Measurements from ENCODE around the gene PPIL6. TPM values are rescaled to one million over a fixed set of nuclear protein-coding genes. Genes with fewer than 3 reads are reported as not detected.

The PPIL6 gene
- total RNA-seq, 2 donors from 2014 or later = 4.2 to 6.0 TPM

DNA sequence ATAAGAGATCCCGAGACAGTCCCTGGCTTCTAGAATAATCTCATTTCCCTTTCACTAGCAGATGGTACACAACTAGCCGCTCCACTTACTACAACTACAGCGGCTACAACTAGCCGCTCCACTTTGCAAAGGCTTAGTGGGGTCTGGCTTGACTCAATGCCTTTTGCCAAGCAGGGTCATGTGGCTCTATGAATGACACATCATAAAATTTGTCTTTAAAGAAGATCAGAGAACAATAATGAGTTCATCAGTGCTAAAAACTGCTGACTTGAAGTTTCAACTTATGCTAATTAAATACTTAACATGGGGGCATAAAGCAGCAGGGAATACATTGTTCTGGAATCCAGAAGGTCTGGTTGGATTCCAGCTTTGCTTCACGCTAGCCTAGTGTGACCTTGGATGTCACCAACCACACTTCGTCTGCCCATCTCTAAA, 17.2 kb upstream of the PPIL6 start:
- no peak overlapping the region for H3K27ac ChIP-seq
- intact Hi-C loops (cut with DNase I) = no loop called here
- no peaks in the 10 kb centered on the region for H3K27me3 ChIP-seq (replicated peaks; ENCODE audit: insufficient read depth)
- TF ChIP-seq POLR2A (IDR thresholded peaks at IDR 0.05) (no peak), POLR2AphosphoS5 (IDR thresholded peaks at IDR 0.05) (no peak)
- TF ChIP-seq, protein P1, sequence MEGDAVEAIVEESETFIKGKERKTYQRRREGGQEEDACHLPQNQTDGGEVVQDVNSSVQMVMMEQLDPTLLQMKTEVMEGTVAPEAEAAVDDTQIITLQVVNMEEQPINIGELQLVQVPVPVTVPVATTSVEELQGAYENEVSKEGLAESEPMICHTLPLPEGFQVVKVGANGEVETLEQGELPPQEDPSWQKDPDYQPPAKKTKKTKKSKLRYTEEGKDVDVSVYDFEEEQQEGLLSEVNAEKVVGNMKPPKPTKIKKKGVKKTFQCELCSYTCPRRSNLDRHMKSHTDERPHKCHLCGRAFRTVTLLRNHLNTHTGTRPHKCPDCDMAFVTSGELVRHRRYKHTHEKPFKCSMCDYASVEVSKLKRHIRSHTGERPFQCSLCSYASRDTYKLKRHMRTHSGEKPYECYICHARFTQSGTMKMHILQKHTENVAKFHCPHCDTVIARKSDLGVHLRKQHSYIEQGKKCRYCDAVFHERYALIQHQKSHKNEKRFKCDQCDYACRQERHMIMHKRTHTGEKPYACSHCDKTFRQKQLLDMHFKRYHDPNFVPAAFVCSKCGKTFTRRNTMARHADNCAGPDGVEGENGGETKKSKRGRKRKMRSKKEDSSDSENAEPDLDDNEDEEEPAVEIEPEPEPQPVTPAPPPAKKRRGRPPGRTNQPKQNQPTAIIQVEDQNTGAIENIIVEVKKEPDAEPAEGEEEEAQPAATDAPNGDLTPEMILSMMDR (IDR thresholded peaks at IDR 0.05) = no peak
- no peak overlapping the region for H3K4me3 ChIP-seq
- DNase-seq (ENCODE audit: low spot score) = no peak
- WGBS = 81% methylated on average over 6 of the region's 6 CpGs
- H3K36me3 ChIP-seq = no peaks in the 10 kb centered on the region
- H3K9me3 ChIP-seq = no peaks in the 10 kb centered on the region
- H3K4me1 ChIP-seq (replicated peaks) = no peaks in the 10 kb centered on the region

DNA sequence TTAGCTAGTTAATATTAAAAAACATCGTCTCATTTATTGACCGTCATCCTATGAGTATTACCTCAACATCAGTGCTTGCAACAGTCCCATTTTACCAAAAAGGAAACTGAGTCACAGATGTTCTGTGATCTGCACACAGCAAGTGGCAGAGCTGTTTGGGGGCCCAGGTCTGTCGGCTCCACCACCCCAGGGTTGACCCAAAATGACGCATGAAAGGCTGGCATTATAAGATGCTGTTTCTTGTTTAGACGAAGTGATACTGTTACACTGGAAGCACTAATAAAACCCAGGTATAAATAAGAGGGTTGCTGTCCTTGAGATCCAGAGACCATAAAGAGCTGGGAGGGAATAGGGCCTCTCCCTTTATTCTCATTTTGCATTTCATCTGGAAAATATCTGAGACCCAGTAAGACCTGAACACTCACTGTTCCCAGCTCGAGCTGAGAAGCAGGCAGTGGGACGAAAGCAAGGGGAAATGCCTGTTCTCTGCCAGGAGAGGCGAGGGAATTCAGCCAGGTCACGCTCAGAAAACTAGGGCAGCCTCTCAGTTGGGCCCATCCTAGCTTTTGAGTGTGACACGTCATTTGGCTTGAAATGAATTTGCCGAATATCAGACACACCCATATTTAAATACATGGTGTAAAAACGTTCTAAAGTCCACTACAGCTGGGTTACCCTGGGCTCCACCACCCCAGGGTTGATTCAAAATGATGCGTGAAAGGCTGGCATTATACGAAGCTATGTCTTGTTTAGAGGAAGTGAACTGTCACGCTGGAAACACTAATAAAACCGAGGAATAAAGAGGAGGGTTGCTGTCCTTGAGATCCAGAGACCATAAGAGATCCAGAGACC, 16.5 kb upstream of the PPIL6 start:
- TF ChIP-seq, protein P1 (IDR thresholded peaks at IDR 0.05) = no peak
- TF ChIP-seq POLR2A (IDR thresholded peaks at IDR 0.05) (no peak), POLR2AphosphoS5 (IDR thresholded peaks at IDR 0.05) (no peak)
- H3K36me3 ChIP-seq = no peaks in the 10 kb centered on the region
- no peaks in the 10 kb centered on the region for H3K27me3 ChIP-seq (replicated peaks; ENCODE audit: insufficient read depth)
- peak overlapping the region in 1 of 2 donors; percentile 49 for H3K27ac ChIP-seq
- H3K4me3 ChIP-seq = peak overlapping the region in 1 of 2 donors; percentile 65
- intact Hi-C loops (cut with DNase I) = no loop called here
- DNase-seq (ENCODE audit: low spot score) = no peak
- no peaks in the 10 kb centered on the region for H3K9me3 ChIP-seq
- no peaks in the 10 kb centered on the region for H3K4me1 ChIP-seq (replicated peaks)
- 60% methylated on average over 16 of the region's 16 CpGs for WGBS

DNA sequence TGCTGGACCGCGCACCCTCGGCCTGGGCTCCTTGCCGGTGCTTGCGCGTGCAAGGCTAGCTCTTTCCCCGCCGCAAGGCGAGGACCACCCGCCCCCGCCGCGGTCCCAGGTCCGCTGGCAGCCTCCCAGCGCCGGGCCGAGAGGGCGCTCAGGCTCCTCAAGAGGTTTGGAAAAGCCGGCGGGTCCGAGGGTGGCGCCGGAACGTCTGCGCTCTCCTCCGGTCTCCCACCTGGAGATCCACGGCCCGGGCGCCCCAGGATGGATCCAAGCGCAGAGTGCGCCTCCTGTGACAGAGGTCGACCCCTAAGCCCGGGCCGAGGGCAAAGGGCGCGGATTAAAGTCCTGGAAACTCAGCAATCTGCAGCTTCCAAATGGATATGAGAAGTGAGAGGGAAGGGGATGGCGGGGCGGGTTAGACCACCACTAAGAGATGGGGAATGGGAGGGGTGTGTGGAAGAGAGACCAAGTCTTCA, 15.7 kb upstream of the PPIL6 start:
- Histone ChIP-seq H3K4me1 (replicated peaks) (no peaks in the 10 kb centered on the region), H3K4me3 (peak overlapping the region; percentile 64 to 65), H3K27ac (peak overlapping the region; percentile 49 to 69), H3K36me3 (no peaks in the 10 kb centered on the region), H3K27me3 (replicated peaks; ENCODE audit: insufficient read depth) (no peaks in the 10 kb centered on the region), H3K9me3 (no peaks in the 10 kb centered on the region)
- no peak for DNase-seq (ENCODE audit: low spot score)
- intact Hi-C loops (cut with DNase I) = no loop called here
- WGBS = 8% methylated on average over 25 of the region's 38 CpGs
- TF ChIP-seq, protein P1 (IDR thresholded peaks at IDR 0.05) = no peak

DNA sequence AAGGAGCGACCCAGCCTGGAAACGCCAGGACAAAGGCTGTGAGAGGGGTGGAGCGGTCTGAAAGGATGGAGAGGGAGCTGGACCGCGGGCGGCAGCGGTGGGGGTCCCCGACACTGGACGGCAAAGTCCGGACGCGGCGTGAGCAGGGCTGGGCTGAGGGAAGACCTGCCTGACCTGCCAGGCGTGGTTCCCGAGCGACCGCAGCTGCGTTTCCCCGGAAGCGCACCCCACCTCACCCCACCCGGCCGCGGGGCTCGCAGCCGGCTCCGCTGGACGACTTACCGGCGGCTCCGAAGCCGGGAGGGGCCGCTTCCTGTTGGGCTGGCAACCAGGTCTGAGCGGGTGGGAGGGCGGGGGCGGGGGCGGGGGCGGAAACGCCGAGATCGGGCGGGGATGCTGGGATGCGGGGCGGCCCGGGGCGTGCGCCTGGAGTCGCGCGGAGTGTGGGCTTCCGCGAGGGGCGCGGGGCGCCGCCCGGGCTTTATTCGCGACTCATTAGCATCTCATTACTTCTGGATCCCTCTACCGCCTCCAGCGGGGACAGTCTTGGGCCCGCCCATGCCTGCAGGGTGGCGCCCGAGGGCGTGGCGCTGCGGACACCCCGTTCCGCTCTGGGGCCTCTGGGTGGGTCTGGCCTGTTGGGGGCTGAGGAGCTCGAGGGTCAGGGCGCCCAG, 15.1 kb upstream of the PPIL6 start, which contains the start of gene MICAL1:
MICAL1 (minus strand) TSS at position 336 of the 674 bp plus-strand sequence. CDS start 1,576 bp downstream, outside the sequence.
- Histone ChIP-seq H3K27ac (peak within 1 kb of the TSS; percentile 49 to 69), H3K9me3 (no peaks in the 10 kb centered on the region), H3K4me3 (peak within 1 kb of the TSS; percentile 64 to 65), H3K36me3 (no peaks in the 10 kb centered on the region), H3K27me3 (replicated peaks; ENCODE audit: insufficient read depth) (no peaks in the 10 kb centered on the region), H3K4me1 (replicated peaks) (no peaks in the 10 kb centered on the region)
- peak; percentile 41 for DNase-seq (ENCODE audit: low spot score)
- no peak for TF ChIP-seq POLR2AphosphoS5 (IDR thresholded peaks at IDR 0.05)
- TF ChIP-seq, protein P1 (IDR thresholded peaks at IDR 0.05) = peak in 2 of 4 experiments; percentile 24 to 32
- TF ChIP-seq POLR2A (IDR thresholded peaks at IDR 0.05) = peak; percentile 25
- under 1% methylated on average over 55 of the region's 70 CpGs for WGBS
- intact Hi-C loops (cut with DNase I) = no loop called here
